ENCODE results near the gene DIPK1A.

The DIPK1A gene

GRCh38 chr1:92990828-92991227 is 29.6 kb upstream of the DIPK1A start:
- Histone ChIP-seq H3K27me3 (no peaks in the 10 kb centered on the region), H3K4me3 (no peak overlapping the region), H3K4me1 (no peaks in the 10 kb centered on the region), H3K9me3 (no peaks in the 10 kb centered on the region), H3K36me3 (no peaks in the 10 kb centered on the region), H3K27ac (no peak overlapping the region)
- DNase-seq = no peak
- intact Hi-C loops (cut with DNase I; ENCODE audit: low total_unique reads) = no loop called here
- no peak for TF ChIP-seq CTCF (IDR thresholded peaks at IDR 0.05)

- Histone ChIP-seq H3K4me3 (no peak overlapping the region), H3K9me3 (no peaks in the 10 kb centered on the region), H3K4me1 (no peaks in the 10 kb centered on the region), H3K27me3 (no peaks in the 10 kb centered on the region), H3K36me3 (no peaks in the 10 kb centered on the region), H3K27ac (peak overlapping the region in 1 of 2 donors; percentile 56)
- DNase-seq = no peak
- no peak for TF ChIP-seq CTCF (IDR thresholded peaks at IDR 0.05)
- intact Hi-C loops (cut with DNase I; ENCODE audit: low total_unique reads) = no loop called here
These were observed 28.8 kb upstream of the DIPK1A start for GRCh38 chr1:92989936-92990583.

GRCh38 chr1:92989253-92989652 is 28.0 kb upstream of the DIPK1A start:
- H3K27me3 ChIP-seq = no peaks in the 10 kb centered on the region
- no peaks in the 10 kb centered on the region for H3K4me1 ChIP-seq
- H3K4me3 ChIP-seq = no peak overlapping the region
- no peak for TF ChIP-seq CTCF (IDR thresholded peaks at IDR 0.05)
- H3K27ac ChIP-seq = peak overlapping the region in 1 of 2 donors; percentile 56
- intact Hi-C loops (cut with DNase I; ENCODE audit: low total_unique reads) = no loop called here
- DNase-seq = no peak
- H3K36me3 ChIP-seq = no peaks in the 10 kb centered on the region
- H3K9me3 ChIP-seq = no peaks in the 10 kb centered on the region

- DNase-seq = no peak
- Histone ChIP-seq H3K27ac (no peak overlapping the region), H3K27me3 (no peaks in the 10 kb centered on the region), H3K9me3 (peaks cover 0 to 1% (median 0%) of the 10 kb centered on the region in 3 donors), H3K4me3 (no peak overlapping the region), H3K36me3 (no peaks in the 10 kb centered on the region), H3K4me1 (no peaks in the 10 kb centered on the region)
- TF ChIP-seq CTCF (IDR thresholded peaks at IDR 0.05) = no peak
- intact Hi-C loops (cut with DNase I; ENCODE audit: low total_unique reads) = no loop called here
These were observed 26.2 kb upstream of the DIPK1A start for GRCh38 chr1:92987462-92987861.

GRCh38 chr1:92985101-92985500 is 23.8 kb upstream of the DIPK1A start:
- Histone ChIP-seq H3K27me3 (no peaks in the 10 kb centered on the region), H3K4me1 (no peaks in the 10 kb centered on the region), H3K4me3 (no peak overlapping the region), H3K9me3 (peaks cover 0 to 6% (median 0%) of the 10 kb centered on the region in 3 donors), H3K27ac (no peak overlapping the region), H3K36me3 (no peaks in the 10 kb centered on the region)
- TF ChIP-seq CTCF (IDR thresholded peaks at IDR 0.05) = no peak
- intact Hi-C loops (cut with DNase I; ENCODE audit: low total_unique reads) = no loop called here
- no peak for DNase-seq

All from tibial artery (tissue), 4 donors.